Endothelial cell of umbilical vein (primary cell): Measurements from ENCODE around the gene AKT1. TPM values are rescaled to one million over a fixed set of nuclear protein-coding genes. Genes with fewer than 3 reads are reported as not detected.

Experiments
- BruUV-seq: library from RNA; stranded (reverse); fragments of 400-500 nt; replicated peaks from 2 replicates; lab custom pipeline; 2021; lab: Mats Ljungman, UMichigan
- CTCF ChIA-PET: fragments of 300-600, 350-600 bp; sonication (Branson Sonifier 250); formaldehyde crosslinking; loops from one replicate; lab custom pipeline; 2021; ENCODE audit warnings: antibody characterized with exemption, inconsistent platforms; lab: Charles Lee
- POLR2A ChIA-PET: fragments of 300-600, 350-600 bp; sonication (Branson Sonifier 250); formaldehyde crosslinking; loops from one replicate; lab custom pipeline; 2021; ENCODE audit warnings: antibody characterized with exemption, inconsistent platforms; lab: Charles Lee
- DNase-seq: peaks from one replicate; pipeline ENCODE4 v3.0.0-alpha.2; 2011; ENCODE audit warnings: low read depth, low spot score
- FAIRE-seq: peaks from 2 replicates; lab custom pipeline; 2011; peaks lifted over from hg19 to GRCh38; lab: Jason Lieb, UNC
- H2AFZ ChIP-seq: 2 replicates; pipeline ENCODE4 v1.6.0; 2012; ENCODE audit warnings: low read depth, low read length, control low read depth, inconsistent platforms
- H3K27ac ChIP-seq: 2 replicates; pipeline ENCODE4 v1.5.1; 2011; ENCODE audit warnings: low read depth, mild to moderate bottlenecking, control low read depth, low read length, moderate library complexity; ENCODE audit not compliant: insufficient read depth
- H3K27me3 ChIP-seq, 2 experiments: 2 replicates each; pipeline versions ENCODE4 v1.6.0 to v1.6.1; 2011; ENCODE audit warnings: low read length in 2 of 2, mixed read lengths in 1 of 2; ENCODE audit not compliant: control insufficient read depth in 2 of 2, insufficient read depth in 2 of 2
- H3K36me3 ChIP-seq, 2 experiments: 2 replicates in 1 of 2; 3 replicates in 1 of 2; pipeline ENCODE4 v1.5.1; 2011; ENCODE audit warnings: low read length in 2 of 2, mild to moderate bottlenecking in 1 of 2, moderate library complexity in 1 of 2; ENCODE audit not compliant: control insufficient read depth in 2 of 2, insufficient read depth in 2 of 2; ENCODE audit errors: extremely low read depth in 1 of 2
- H3K4me1 ChIP-seq: 3 replicates; pipeline ENCODE4 v1.5.1; 2011; ENCODE audit warnings: mild to moderate bottlenecking, low read length; ENCODE audit not compliant: control insufficient read depth, insufficient read depth; ENCODE audit errors: extremely low read depth
- H3K4me2 ChIP-seq: 2 replicates; pipeline ENCODE4 v1.6.1; 2011; ENCODE audit warnings: low read length, control low read depth, mixed read lengths; ENCODE audit not compliant: insufficient read depth
- H3K4me3 ChIP-seq, 3 experiments: fragments of 200-600 bp in 1 of 3; sonication (generic), shearing (Covaris generic) in 1 of 3; replicated peaks in 1 of 3; 2 replicates each; pipeline ENCODE4 v1.5.1; 2011 to 2016; ENCODE audit warnings: control low read depth in 3 of 3, low read length in 3 of 3, mild to moderate bottlenecking in 2 of 3, inconsistent platforms in 1 of 3, low read depth in 1 of 3, moderate library complexity in 1 of 3; ENCODE audit not compliant: insufficient read depth in 1 of 3
- H3K79me2 ChIP-seq: 2 replicates; pipeline ENCODE4 v1.6.0; 2012; ENCODE audit warnings: low read length, inconsistent platforms; ENCODE audit not compliant: control insufficient read depth, insufficient read depth
- H3K9ac ChIP-seq: replicated peaks from 2 replicates; pipeline ENCODE3; 2011; ENCODE audit warnings: low read length, control low read depth; ENCODE audit not compliant: insufficient read depth; ENCODE audit errors: extremely low read depth
- H3K9me1 ChIP-seq: replicated peaks from 3 replicates; pipeline ENCODE4 v1.6.0; 2011; ENCODE audit warnings: mild to moderate bottlenecking, low read length; ENCODE audit not compliant: control insufficient read depth, insufficient read depth; ENCODE audit errors: extremely low read depth
- H3K9me3 ChIP-seq: replicated peaks from 2 replicates; pipeline ENCODE4 v1.5.1; 2012; ENCODE audit warnings: low read length, inconsistent platforms; ENCODE audit not compliant: control insufficient read depth, insufficient read depth
- H4K20me1 ChIP-seq: replicated peaks from 2 replicates; pipeline ENCODE3; 2011; ENCODE audit warnings: mild to moderate bottlenecking, low read length; ENCODE audit not compliant: control insufficient read depth, insufficient read depth; ENCODE audit errors: extremely low read depth
- CTCF ChIP-seq, 2 donors: IDR thresholded peaks; 1 replicate in 1 of 2; 2 replicates in 1 of 2; pipeline ENCODE4 v1.5.1; 2011; ENCODE audit warnings: low read length in 2 of 2, mild to moderate bottlenecking in 2 of 2, moderate library complexity in 2 of 2, control low read depth in 1 of 2, inconsistent platforms in 1 of 2, low read depth in 1 of 2; ENCODE audit not compliant: insufficient read depth in 1 of 2; ENCODE audit errors: extremely low read depth in 1 of 2
- EZH2 ChIP-seq: IDR thresholded peaks from 2 replicates; pipeline ENCODE4 v1.6.1; 2012; ENCODE audit warnings: borderline replicate concordance, low read depth, mild to moderate bottlenecking, moderate library complexity, low read length, inconsistent platforms; ENCODE audit not compliant: severe bottlenecking
- FOS ChIP-seq: IDR thresholded peaks from 2 replicates; pipeline ENCODE4 v1.6.1; 2011; ENCODE audit warnings: mild to moderate bottlenecking, low read length, moderate library complexity, borderline replicate concordance; ENCODE audit not compliant: insufficient read depth
- GATA2 ChIP-seq: IDR thresholded peaks from 2 replicates; pipeline ENCODE4 v1.7.0; 2011; ENCODE audit warnings: low read depth, mild to moderate bottlenecking, moderate library complexity, mixed read lengths, low read length; ENCODE audit not compliant: insufficient read length, insufficient read depth
- JUN ChIP-seq: IDR thresholded peaks from 2 replicates; pipeline ENCODE4 v1.6.1; 2011; ENCODE audit warnings: borderline replicate concordance, low read depth; ENCODE audit not compliant: insufficient read length, insufficient read depth
- MAX ChIP-seq: IDR thresholded peaks from 2 replicates; pipeline ENCODE4 v1.6.1; 2011; ENCODE audit not compliant: insufficient read depth, insufficient read length
- MYC ChIP-seq: IDR thresholded peaks from one replicate; pipeline ENCODE4 v1.6.1; 2011; ENCODE audit warnings: mild to moderate bottlenecking, low read depth, low read length
- POLR2A ChIP-seq: IDR thresholded peaks from 2 replicates; pipeline ENCODE4 v1.6.1; 2012; ENCODE audit warnings: low read depth, mild to moderate bottlenecking, control low read depth, low read length
- POLR2AphosphoS5 ChIP-seq: IDR thresholded peaks from 2 replicates; pipeline ENCODE4 v1.6.1; 2012; ENCODE audit warnings: low read depth, mild to moderate bottlenecking, control low read depth, low read length, moderate library complexity; ENCODE audit not compliant: insufficient read depth
- dilution Hi-C: fragments of 300-500 bp; cut with MboI; formaldehyde crosslinking; loops from one replicate; pipeline ENCODE4 v1.15.0; 2019; ENCODE audit warnings: low sequenced_read_pairs; ENCODE audit not compliant: extremely low pct_ligation_motif_present
- intact Hi-C: fragments of 100-400 bp; cut with micrococcal nuclease; formaldehyde crosslinking; loops from one replicate; pipeline ENCODE4 v1.10.0; 2022
- polyA plus RNA-seq, 4 experiments: library from polyadenylated mRNA; depleted of rRNA in 3 of 4; stranded (reverse) in 3 of 4; unstranded in 1 of 4; fragments of >200 nt; gene quantifications; 2 replicates each; pipeline versions ENCODE4 v1.2.1 to v1.2.3, GENCODE V29; 2011 to 2012; ENCODE audit warnings: missing spikeins in 1 of 4
- total RNA-seq: library from RNA; stranded (reverse); gene quantifications from 2 replicates; pipeline ENCODE4 v1.2.3, GENCODE V29; 2021

Gene AKT1
- total and polyA plus RNA-seq, 2 donors (not counting 3 experiments of a cell fraction or from before 2014, with no cell fraction given): 177 to 191 TPM

GRCh38 chr14:104754213-104754851, 41.2 kb downstream of the AKT1 start:
- H3K4me2 ChIP-seq: peak overlapping the region; percentile 41
- H3K4me1 ChIP-seq: peaks cover 8% of the 10 kb centered on the region
- H3K9ac ChIP-seq: peak overlapping the region; percentile 73
- peaks cover 24% of the 10 kb centered on the region for H3K79me2 ChIP-seq
- H3K27me3 ChIP-seq: no peaks in the 10 kb centered on the region
- no peaks in the 10 kb centered on the region for H3K9me1 ChIP-seq
- H3K36me3 ChIP-seq: peaks cover 0 to 28% of the 10 kb centered on the region in 2 experiments
- dilution Hi-C loops (no loop called here), intact Hi-C loops (loop anchor here (5.0 kb wide), 1 partner anchor 73 kb away; no protein-coding TSS in a partner anchor)
- ChIA-PET CTCF (interaction anchor here (0.7 to 2.4 kb wide), 4 partner anchors 14 to 72 kb away, joined by 3 to 14 read pairs (median 8); no protein-coding TSS in a partner anchor), POLR2A (no interaction called here)
- peak overlapping the region in 2 of 3 experiments; percentile 56 to 96 for H3K4me3 ChIP-seq
- TF ChIP-seq GATA2 (no peak), POLR2A (no peak), MAX (no peak), POLR2AphosphoS5 (no peak), CTCF (IDR thresholded peaks at IDR 0.05; ENCODE audit: extremely low read depth in 1 of 2, insufficient read depth in 1 of 2, low read depth in 1 of 2, low read length in 2 of 2) (no peak), EZH2 (no peak), FOS (no peak), JUN (no peak), MYC (no peak)
- BruUV-seq: no TSS peak
- FAIRE-seq: no peak
- no peak for DNase-seq
- no peaks in the 10 kb centered on the region for H4K20me1 ChIP-seq
- H3K9me3 ChIP-seq: no peaks in the 10 kb centered on the region
- H2AFZ ChIP-seq: no peak overlapping the region
- H3K27ac ChIP-seq: no peak overlapping the region
